H9 (cell line): ENCODE data around the gene CREB5. TPM values are rescaled to one million over a fixed set of nuclear protein-coding genes. Genes with fewer than 3 reads are reported as not detected.

Experiments
- DNase-seq: peaks from one replicate; pipeline ENCODE4 v3.0.0-alpha.2; 2017
- H2AFZ ChIP-seq: one replicate; pipeline ENCODE4 v1.6.1; 2013; ENCODE audit warnings: mild to moderate bottlenecking, low read length, control low read depth, moderate library complexity
- H2AK5ac ChIP-seq: 2 replicates; pipeline ENCODE4 v1.6.1; 2013; ENCODE audit warnings: low read length, control low read depth, mixed read lengths; ENCODE audit not compliant: insufficient read length
- H2BK120ac ChIP-seq: one replicate; pipeline ENCODE4 v1.6.1; 2013; ENCODE audit warnings: low read depth, mild to moderate bottlenecking, low read length, control low read depth, inconsistent platforms; ENCODE audit not compliant: poor library complexity, severe bottlenecking
- H2BK12ac ChIP-seq: 2 replicates; pipeline ENCODE4 v1.6.1; 2013; ENCODE audit warnings: low read length, control low read depth, mixed read lengths, low read depth; ENCODE audit not compliant: insufficient read length
- H2BK15ac ChIP-seq: 2 replicates; pipeline ENCODE4 v1.6.1; 2013; ENCODE audit warnings: low read depth, low read length, control low read depth
- H2BK20ac ChIP-seq: one replicate; pipeline ENCODE4 v1.6.1; 2013; ENCODE audit warnings: low read depth, mild to moderate bottlenecking, low read length, control low read depth, inconsistent platforms; ENCODE audit not compliant: poor library complexity, severe bottlenecking
- H2BK5ac ChIP-seq: 2 replicates; pipeline ENCODE4 v1.6.1; 2013; ENCODE audit warnings: low read length, control low read depth, mixed read lengths; ENCODE audit not compliant: insufficient read length
- H3K14ac ChIP-seq: 2 replicates; pipeline ENCODE4 v1.6.1; 2013; ENCODE audit warnings: low read length, control low read depth; ENCODE audit not compliant: insufficient read depth
- H3K18ac ChIP-seq: 2 replicates; pipeline ENCODE4 v1.6.1; 2013; ENCODE audit warnings: low read depth, mild to moderate bottlenecking, mixed read lengths, low read length, control low read depth; ENCODE audit not compliant: insufficient read length
- H3K23ac ChIP-seq: 2 replicates; pipeline ENCODE4 v1.6.1; 2013; ENCODE audit warnings: low read length, control low read depth, mixed read lengths, low read depth; ENCODE audit not compliant: insufficient read length
- H3K23me2 ChIP-seq: 2 replicates; pipeline ENCODE4 v1.6.1; 2013; ENCODE audit warnings: low read depth, mild to moderate bottlenecking, mixed read lengths, low read length, control low read depth; ENCODE audit not compliant: insufficient read length, poor library complexity, severe bottlenecking
- H3K27ac ChIP-seq: 2 replicates; pipeline ENCODE4 v1.5.1; 2013; ENCODE audit warnings: low read length, control low read depth, mixed read lengths, low read depth; ENCODE audit not compliant: insufficient read length
- H3K27me3 ChIP-seq: 2 replicates; pipeline ENCODE4 v1.6.1; 2013; ENCODE audit warnings: low read length, control low read depth, inconsistent platforms; ENCODE audit not compliant: insufficient read depth
- H3K4ac ChIP-seq: 2 replicates; pipeline ENCODE4 v1.6.1; 2013; ENCODE audit warnings: low read depth, mild to moderate bottlenecking, control low read depth, inconsistent platforms, low read length, moderate library complexity
- H3K4me1 ChIP-seq: 2 replicates; pipeline ENCODE4 v1.6.1; 2013; ENCODE audit warnings: low read length, control low read depth, inconsistent platforms; ENCODE audit not compliant: insufficient read depth
- H3K4me2 ChIP-seq: 2 replicates; pipeline ENCODE4 v1.6.1; 2013; ENCODE audit warnings: low read length, control low read depth, mixed read lengths; ENCODE audit not compliant: insufficient read length, insufficient read depth
- H3K56ac ChIP-seq: 2 replicates; pipeline ENCODE4 v1.6.1; 2013; ENCODE audit warnings: low read depth, mild to moderate bottlenecking, mixed read lengths, low read length, control low read depth; ENCODE audit not compliant: insufficient read length
- H3K79me1 ChIP-seq: 2 replicates; pipeline ENCODE4 v1.6.1; 2013; ENCODE audit warnings: low read depth, mild to moderate bottlenecking, moderate library complexity, low read length, control low read depth, inconsistent platforms; ENCODE audit not compliant: insufficient read depth, poor library complexity, severe bottlenecking
- H3K79me2 ChIP-seq: 2 replicates; pipeline ENCODE4 v1.6.1; 2013; ENCODE audit warnings: low read length, control low read depth, inconsistent platforms; ENCODE audit not compliant: insufficient read depth
- H3K9ac ChIP-seq: 2 replicates; pipeline ENCODE4 v1.6.1; 2013; ENCODE audit warnings: low read length, control low read depth, mixed read lengths; ENCODE audit not compliant: insufficient read length; ENCODE audit errors: extremely low read depth
- H3K9me3 ChIP-seq: one replicate; pipeline ENCODE4 v1.6.1; 2013; ENCODE audit warnings: low read depth, low read length, inconsistent platforms; ENCODE audit not compliant: control insufficient read depth
- H3T11ph ChIP-seq: one replicate; pipeline ENCODE4 v1.6.1; 2013; ENCODE audit warnings: mild to moderate bottlenecking, low read length, control low read depth, inconsistent platforms
- H4K20me1 ChIP-seq: one replicate; pipeline ENCODE4 v1.6.1; 2013; ENCODE audit not compliant: control insufficient read depth, insufficient read length, insufficient read depth
- H4K5ac ChIP-seq: 2 replicates; pipeline ENCODE4 v1.6.1; 2013; ENCODE audit warnings: low read depth, mild to moderate bottlenecking, mixed read lengths, low read length, control low read depth; ENCODE audit not compliant: insufficient read length
- H4K8ac ChIP-seq: replicated peaks from 2 replicates; pipeline ENCODE4 v1.6.1; 2013; ENCODE audit warnings: low read length, control low read depth, mixed read lengths, low read depth; ENCODE audit not compliant: insufficient read length
- H4K91ac ChIP-seq: 2 replicates; pipeline ENCODE4 v1.6.1; 2013; ENCODE audit warnings: low read depth, mild to moderate bottlenecking, moderate library complexity, mixed read lengths, low read length, control low read depth; ENCODE audit not compliant: insufficient read length
- H3K27ac Mint-ChIP-seq, 3 experiments: 2 replicates in 2 of 3; 3 replicates in 1 of 3; pipeline ENCODE4 v1.8.0; 2020 to 2021; ENCODE audit warnings: mixed read lengths in 3 of 3, mild to moderate bottlenecking in 1 of 3, moderate library complexity in 1 of 3
- H3K27me3 Mint-ChIP-seq: 2 replicates; pipeline ENCODE4 v1.8.0; 2021; ENCODE audit warnings: low read depth, mild to moderate bottlenecking, moderate library complexity, mixed read lengths
- H3K36me3 Mint-ChIP-seq, 3 experiments: 2 replicates in 2 of 3; 3 replicates in 1 of 3; pipeline ENCODE4 v1.8.0; 2020 to 2021; ENCODE audit warnings: low read depth in 3 of 3, mixed read lengths in 3 of 3; ENCODE audit not compliant: insufficient read depth in 1 of 3
- H3K4me1 Mint-ChIP-seq, 2 experiments: 2 replicates each; pipeline ENCODE4 v1.8.0; 2020; ENCODE audit warnings: mixed read lengths in 2 of 2
- H3K4me3 Mint-ChIP-seq, 2 experiments: 2 replicates in 1 of 2; 3 replicates in 1 of 2; pipeline ENCODE4 v1.8.0; 2020 to 2021; ENCODE audit warnings: mild to moderate bottlenecking in 2 of 2, mixed read lengths in 2 of 2, moderate library complexity in 1 of 2
- H3K9me3 Mint-ChIP-seq, 2 experiments: 2 replicates in 1 of 2; 3 replicates in 1 of 2; pipeline ENCODE4 v1.8.0; 2020; ENCODE audit warnings: mild to moderate bottlenecking in 2 of 2, mixed read lengths in 2 of 2, moderate library complexity in 1 of 2
- CTCF ChIP-seq: fragments of 200-600 bp; sonication (generic); conservative IDR thresholded peaks from 3 replicates; pipeline ENCODE4 v1.8.0; 2021; ENCODE audit warnings: antibody characterized with exemption, mild to moderate bottlenecking
- WGBS: extraction: QIAGEN DNeasy Blood & Tissue Kit; methylation state at CpG from one replicate; pipeline ENCODE4 v1.1.7; 2013; ENCODE audit warnings: missing lambda C conversion rate, low lambda C conversion rate, mixed read lengths; ENCODE audit not compliant: insufficient read length; ENCODE audit errors: extremely low coverage; 5-methylcytosine and 5-hydroxymethylcytosine counted together
- total RNA-seq: library from RNA; stranded (reverse); gene quantifications from 2 replicates; pipeline ENCODE4 v1.2.1, GENCODE V29; 2021

The CREB5 gene
- total RNA-seq, 1 experiment from 2014 or later, result 4.0 TPM

- Histone ChIP-seq H2AFZ (no peak overlapping the region), H3K14ac (no peak overlapping the region), H4K20me1 (no peaks in the 10 kb centered on the region), H3T11ph (no peak overlapping the region), H3K79me2 (no peaks in the 10 kb centered on the region), H2BK20ac (no peak overlapping the region), H3K23me2 (no peaks in the 10 kb centered on the region), H3K79me1 (no peaks in the 10 kb centered on the region), H2BK120ac (no peak overlapping the region), H3K9me3 (no peaks in the 10 kb centered on the region), H3K27me3 (no peaks in the 10 kb centered on the region), H3K27ac (no peak overlapping the region), H2BK15ac (no peak overlapping the region), H3K18ac (no peak overlapping the region), H4K8ac (no peak overlapping the region), H3K23ac (no peak overlapping the region), H2BK5ac (no peak overlapping the region), H3K4ac (no peak overlapping the region), H3K9ac (no peak overlapping the region), H3K4me2 (no peak overlapping the region), H2AK5ac (no peak overlapping the region), H4K91ac (no peak overlapping the region), H2BK12ac (no peak overlapping the region), H3K4me1 (no peaks in the 10 kb centered on the region), H3K56ac (no peak overlapping the region), H4K5ac (no peak overlapping the region)
- no peak overlapping the region for H3K27ac Mint-ChIP-seq
- H3K36me3 Mint-ChIP-seq, result no peaks in the 10 kb centered on the region; a peak in 1 of 7 replicates
- H3K4me1 Mint-ChIP-seq, result peaks cover 8% of the 10 kb centered on the region in 2 experiments
- WGBS, result no CpG with 5 or more reads among the region's 5 CpGs
- no peaks in the 10 kb centered on the region for H3K27me3 Mint-ChIP-seq
- no peak overlapping the region for H3K4me3 Mint-ChIP-seq
- no peak for TF ChIP-seq CTCF
- DNase-seq, result no peak
- H3K9me3 Mint-ChIP-seq, result no peaks in the 10 kb centered on the region
Observed at GRCh38 chr7:28802450-28802849, 390.1 kb downstream of the CREB5 start.
